B cell (primary cell): Measurements from ENCODE around the gene GGN. TPM values are rescaled to one million over a fixed set of nuclear protein-coding genes. Genes with fewer than 3 reads are reported as not detected.
A peak's percentile ranks its signal among the peaks of the same experiment; 100 is the strongest.

Source experiments
- ATAC-seq: fragments of 200-7000 bp; cut with Tn5 transposase; one replicate; pipeline ENCODE4 v1.10.0; 2021; ENCODE audit warnings: low read depth, mild to moderate bottlenecking, moderate number of reproducible peaks, moderate library complexity
- CTCF ChIA-PET: fragments of 350-600 bp; sonication (Branson Sonifier 250); formaldehyde crosslinking; loops from one replicate; lab custom pipeline; 2021; ENCODE audit warnings: antibody characterized with exemption, inconsistent platforms; lab: Charles Lee
- POLR2A ChIA-PET: fragments of 350-600 bp; sonication (Branson Sonifier 250); formaldehyde crosslinking; loops from one replicate; lab custom pipeline; 2021; ENCODE audit warnings: antibody characterized with exemption; lab: Charles Lee
- DNase-seq: peaks from one replicate; pipeline ENCODE4 v3.0.0; 2013
- H2AFZ ChIP-seq: 2 replicates; pipeline ENCODE4 v1.6.1; 2012; ENCODE audit warnings: mild to moderate bottlenecking, low read depth, low read length; ENCODE audit not compliant: insufficient read depth, poor library complexity, severe bottlenecking
- H3K27ac ChIP-seq, 2 donors: 1 replicate in 1 of 2; 2 replicates in 1 of 2; pipeline ENCODE4 v1.5.1; 2012 to 2013; ENCODE audit warnings: low read length in 2 of 2, mild to moderate bottlenecking in 2 of 2, moderate library complexity in 1 of 2
- H3K27me3 ChIP-seq, 4 experiments: fragments of 200-600 bp in 1 of 4; sonication (generic) in 1 of 4; replicated peaks in 1 of 4; 1 replicate in 2 of 4; 2 replicates in 2 of 4; pipeline versions ENCODE4 v1.6.1 to v1.7.0; 2013 to 2016; ENCODE audit warnings: low read length in 3 of 4, mild to moderate bottlenecking in 2 of 4, mixed read lengths in 1 of 4, moderate library complexity in 1 of 4; ENCODE audit not compliant: insufficient read depth in 4 of 4, control insufficient read depth in 3 of 4; ENCODE audit errors: control extremely low read depth in 1 of 4
- H3K36me3 ChIP-seq, 2 experiments: replicated peaks in 1 of 2; 1 replicate in 1 of 2; 2 replicates in 1 of 2; pipeline versions ENCODE4 v1.6.1 to v1.7.1; 2013; ENCODE audit warnings: low read length in 1 of 2; ENCODE audit not compliant: insufficient read depth in 2 of 2, control insufficient read depth in 1 of 2; ENCODE audit errors: control extremely low read depth in 1 of 2, extremely low read depth in 1 of 2
- H3K4me1 ChIP-seq, 2 donors: fragments of 200-600 bp in 1 of 2; sonication (generic) in 1 of 2; 1 replicate in 1 of 2; 2 replicates in 1 of 2; pipeline versions ENCODE4 v1.5.1 to v1.6.1; 2013 to 2017; ENCODE audit warnings: low read length in 2 of 2; ENCODE audit not compliant: control insufficient read depth in 2 of 2, insufficient read depth in 2 of 2
- H3K4me2 ChIP-seq: replicated peaks from 2 replicates; pipeline ENCODE3; 2012; ENCODE audit warnings: mild to moderate bottlenecking, low read depth, low read length; ENCODE audit not compliant: poor library complexity, severe bottlenecking
- H3K4me3 ChIP-seq, 5 experiments: fragments of 200-600 bp in 1 of 5; sonication (generic) in 1 of 5; 1 replicate in 3 of 5; 2 replicates in 2 of 5; pipeline versions ENCODE4 v1.5.1 to v1.7.0; 2011 to 2016; ENCODE audit warnings: low read length in 4 of 5, mild to moderate bottlenecking in 4 of 5, low read depth in 2 of 5, control low read depth in 1 of 5, moderate library complexity in 1 of 5; ENCODE audit not compliant: insufficient read depth in 1 of 5; ENCODE audit errors: control extremely low read depth in 1 of 5, extremely low read depth in 1 of 5
- H3K79me2 ChIP-seq: fragments of 200-600 bp; sonication (generic); one replicate; pipeline ENCODE4 v1.6.0; 2016; ENCODE audit warnings: low read length; ENCODE audit not compliant: control insufficient read depth, insufficient read depth
- H3K9ac ChIP-seq: fragments of 200-600 bp; sonication (generic); 2 replicates; pipeline ENCODE4 v1.6.1; 2017; ENCODE audit warnings: mild to moderate bottlenecking, low read length, moderate library complexity
- H3K9me3 ChIP-seq, 3 donors: one replicate each; pipeline versions ENCODE4 v1.6.1 to v1.7.1; 2013; ENCODE audit warnings: low read length in 2 of 3; ENCODE audit not compliant: control insufficient read depth in 2 of 3, insufficient read depth in 1 of 3; ENCODE audit errors: control extremely low read depth in 1 of 3
- H4K20me1 ChIP-seq: 2 replicates; pipeline ENCODE4 v1.6.0; 2012; ENCODE audit warnings: mild to moderate bottlenecking, low read length; ENCODE audit not compliant: insufficient read depth, control insufficient read depth, poor library complexity, severe bottlenecking
- H3K27ac Mint-ChIP-seq: one replicate; pipeline ENCODE4 v1.8.0; 2021; ENCODE audit warnings: mixed read lengths
- H3K27me3 Mint-ChIP-seq: one replicate; pipeline ENCODE4 v1.8.0; 2021; ENCODE audit warnings: mixed read lengths
- H3K4me1 Mint-ChIP-seq: one replicate; pipeline ENCODE4 v1.8.0; 2021; ENCODE audit warnings: mixed read lengths
- H3K4me3 Mint-ChIP-seq: one replicate; pipeline ENCODE4 v1.8.0; 2021; ENCODE audit warnings: mixed read lengths
- H3K9me3 Mint-ChIP-seq: one replicate; pipeline ENCODE4 v1.8.0; 2022; ENCODE audit warnings: mixed read lengths; ENCODE audit not compliant: insufficient read depth
- EZH2 ChIP-seq: IDR thresholded peaks from 2 replicates; pipeline ENCODE4 v1.6.1; 2012; ENCODE audit warnings: borderline replicate concordance, low read depth, mild to moderate bottlenecking, moderate library complexity, low read length; ENCODE audit not compliant: insufficient read depth, poor library complexity, severe bottlenecking
- WGBS: methylation state at CpG from one replicate; pipeline ENCODE4 v1.1.5; 2013; ENCODE audit warnings: missing lambda C conversion rate; ENCODE audit not compliant: insufficient coverage; 5-methylcytosine and 5-hydroxymethylcytosine counted together
- intact Hi-C: fragments of 100-400 bp; cut with micrococcal nuclease; formaldehyde crosslinking; loops from one replicate; pipeline ENCODE4 v1.10.0; 2022
- polyA plus RNA-seq: library from polyadenylated mRNA; depleted of rRNA; stranded (reverse); fragments of >200 nt; gene quantifications from 2 replicates; pipeline ENCODE4 v1.2.3, GENCODE V29; 2012
- total RNA-seq, 2 donors: library from RNA; stranded (reverse); fragments of 120-200 nt in 1 of 2; gene quantifications; 1 replicate in 1 of 2; 2 replicates in 1 of 2; pipeline versions ENCODE4 v1.2.3 to v1.2.4, GENCODE V29; 2013 to 2022
- TF ChIP-seq, protein P1 (sequence below): fragments of 200-600 bp; IDR thresholded peaks from one replicate; pipeline ENCODE4 v1.8.0; 2022; ENCODE audit warnings: antibody characterized with exemption, mild to moderate bottlenecking

Gene GGN
- total and polyA plus RNA-seq, 2 donors (not counting 1 experiment from before 2014, with no cell fraction given) = 0.34 TPM; not detected in 1

DNA sequence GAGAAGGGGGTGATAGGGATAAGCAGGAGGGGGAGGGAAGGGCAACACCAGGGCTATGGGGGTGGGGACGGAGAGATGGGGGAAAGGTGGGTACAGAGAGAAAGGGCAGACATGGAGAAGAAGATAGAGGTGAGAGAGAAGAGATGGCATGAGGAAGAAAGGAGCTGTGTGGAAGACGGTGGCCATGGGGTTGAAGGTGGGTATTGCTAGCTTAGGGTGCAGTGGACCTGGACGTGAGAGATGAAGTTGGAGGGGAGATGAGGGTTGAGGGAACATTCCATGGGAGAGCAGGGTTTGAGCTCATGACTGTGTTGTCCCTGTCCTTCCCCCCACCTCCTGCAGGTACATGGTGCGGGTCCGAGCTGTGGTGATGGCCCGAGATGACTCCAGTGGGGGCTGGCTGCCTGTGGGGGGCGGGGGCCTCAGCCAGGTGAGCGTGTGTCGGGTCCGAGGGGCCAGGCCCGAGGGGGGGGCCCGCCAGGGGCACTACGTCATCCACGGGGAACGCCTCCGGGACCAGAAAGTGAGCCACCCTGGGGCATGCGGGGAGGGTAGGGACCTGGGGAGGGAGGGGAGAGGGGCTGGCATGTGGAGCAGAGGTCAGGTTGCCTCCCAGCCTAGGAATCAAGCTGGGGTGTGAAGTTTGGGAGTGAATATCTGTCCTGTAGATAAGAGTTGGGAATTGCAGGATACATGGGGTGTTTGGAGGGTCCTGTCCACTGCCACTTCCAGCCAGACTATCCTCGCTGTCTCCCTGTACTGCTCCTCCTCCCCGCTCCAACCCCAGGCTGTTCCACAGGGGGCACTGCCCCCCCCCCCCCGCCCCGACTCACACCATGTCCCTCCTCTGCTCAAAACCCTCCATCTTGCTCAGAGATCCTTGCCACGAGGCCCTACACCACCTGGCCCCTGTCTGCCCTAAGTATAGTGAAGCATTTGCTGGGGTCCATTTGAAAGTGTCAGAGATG is 2.4 kb upstream of the GGN start:
- Histone ChIP-seq H3K79me2 (no peaks in the 10 kb centered on the region), H2AFZ (no peak overlapping the region), H3K9ac (no peak overlapping the region), H3K27me3 (peaks cover 0 to 56% (median 26%) of the 10 kb centered on the region in 4 experiments), H3K4me1 (peaks cover 46 to 47% of the 10 kb centered on the region in 2 donors), H3K4me2 (no peak overlapping the region), H4K20me1 (peaks cover 29% of the 10 kb centered on the region), H3K4me3 (no peak overlapping the region), H3K36me3 (peaks cover 0 to under 1% of the 10 kb centered on the region in 2 experiments), H3K27ac (no peak overlapping the region), H3K9me3 (peaks cover 0 to 34% (median 0%) of the 10 kb centered on the region in 3 donors)
- H3K4me3 Mint-ChIP-seq = peak overlapping the region; percentile 8
- no peak for TF ChIP-seq EZH2
- TF ChIP-seq, protein P1, sequence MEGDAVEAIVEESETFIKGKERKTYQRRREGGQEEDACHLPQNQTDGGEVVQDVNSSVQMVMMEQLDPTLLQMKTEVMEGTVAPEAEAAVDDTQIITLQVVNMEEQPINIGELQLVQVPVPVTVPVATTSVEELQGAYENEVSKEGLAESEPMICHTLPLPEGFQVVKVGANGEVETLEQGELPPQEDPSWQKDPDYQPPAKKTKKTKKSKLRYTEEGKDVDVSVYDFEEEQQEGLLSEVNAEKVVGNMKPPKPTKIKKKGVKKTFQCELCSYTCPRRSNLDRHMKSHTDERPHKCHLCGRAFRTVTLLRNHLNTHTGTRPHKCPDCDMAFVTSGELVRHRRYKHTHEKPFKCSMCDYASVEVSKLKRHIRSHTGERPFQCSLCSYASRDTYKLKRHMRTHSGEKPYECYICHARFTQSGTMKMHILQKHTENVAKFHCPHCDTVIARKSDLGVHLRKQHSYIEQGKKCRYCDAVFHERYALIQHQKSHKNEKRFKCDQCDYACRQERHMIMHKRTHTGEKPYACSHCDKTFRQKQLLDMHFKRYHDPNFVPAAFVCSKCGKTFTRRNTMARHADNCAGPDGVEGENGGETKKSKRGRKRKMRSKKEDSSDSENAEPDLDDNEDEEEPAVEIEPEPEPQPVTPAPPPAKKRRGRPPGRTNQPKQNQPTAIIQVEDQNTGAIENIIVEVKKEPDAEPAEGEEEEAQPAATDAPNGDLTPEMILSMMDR = no peak
- H3K27ac Mint-ChIP-seq = no peak overlapping the region
- no peaks in the 10 kb centered on the region for H3K9me3 Mint-ChIP-seq
- H3K27me3 Mint-ChIP-seq = peaks cover 38% of the 10 kb centered on the region
- H3K4me1 Mint-ChIP-seq = peaks cover 37% of the 10 kb centered on the region
- DNase-seq (peak; percentile 24), ATAC-seq (no peak)
- intact Hi-C loops = loop anchor here (5.0 kb wide), 1 partner anchor 227 kb away; the partner anchor contains the start of genes EIF3K and MAP4K1
- POLR2A ChIA-PET = interaction anchor here (0.6 to 0.7 kb wide), 2 partner anchors 275 to 352 kb away, joined by 3 to 4 read pairs; no protein-coding TSS in a partner anchor
- CTCF ChIA-PET = interaction anchor here (0.6 to 2.7 kb wide), 2 partner anchors 13 to 349 kb away, joined by 3 to 9 read pairs; partner anchors contain the start of gene FAM98C
- 46% methylated on average over 13 of the region's 22 CpGs for WGBS
